ENCODE measurements around the gene STRN.

The STRN gene

DNA sequence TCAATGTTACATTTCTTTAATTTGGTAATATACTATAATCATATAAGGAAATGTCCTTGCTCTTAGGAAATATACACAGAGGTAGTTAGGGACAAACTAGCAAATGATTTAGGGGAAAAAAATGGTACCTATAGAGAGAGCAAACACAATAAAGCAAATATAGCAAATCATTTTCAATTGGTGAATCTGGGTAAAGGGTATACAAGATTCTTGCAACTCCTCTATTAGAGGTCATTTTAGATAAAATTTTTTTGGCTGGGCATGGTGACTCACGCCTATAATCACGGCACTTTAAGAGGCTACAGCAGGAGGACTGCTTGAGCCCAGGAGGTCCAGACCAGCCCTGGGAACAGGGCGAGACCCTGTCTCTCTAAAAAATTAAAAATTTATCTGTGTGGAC is 44.4 kb downstream of the STRN start:
- in situ Hi-C loops (cut with MboI; ENCODE audit: low sequenced_read_pairs, unreplicated experiment): no loop called here
- TF ChIP-seq, protein P1, sequence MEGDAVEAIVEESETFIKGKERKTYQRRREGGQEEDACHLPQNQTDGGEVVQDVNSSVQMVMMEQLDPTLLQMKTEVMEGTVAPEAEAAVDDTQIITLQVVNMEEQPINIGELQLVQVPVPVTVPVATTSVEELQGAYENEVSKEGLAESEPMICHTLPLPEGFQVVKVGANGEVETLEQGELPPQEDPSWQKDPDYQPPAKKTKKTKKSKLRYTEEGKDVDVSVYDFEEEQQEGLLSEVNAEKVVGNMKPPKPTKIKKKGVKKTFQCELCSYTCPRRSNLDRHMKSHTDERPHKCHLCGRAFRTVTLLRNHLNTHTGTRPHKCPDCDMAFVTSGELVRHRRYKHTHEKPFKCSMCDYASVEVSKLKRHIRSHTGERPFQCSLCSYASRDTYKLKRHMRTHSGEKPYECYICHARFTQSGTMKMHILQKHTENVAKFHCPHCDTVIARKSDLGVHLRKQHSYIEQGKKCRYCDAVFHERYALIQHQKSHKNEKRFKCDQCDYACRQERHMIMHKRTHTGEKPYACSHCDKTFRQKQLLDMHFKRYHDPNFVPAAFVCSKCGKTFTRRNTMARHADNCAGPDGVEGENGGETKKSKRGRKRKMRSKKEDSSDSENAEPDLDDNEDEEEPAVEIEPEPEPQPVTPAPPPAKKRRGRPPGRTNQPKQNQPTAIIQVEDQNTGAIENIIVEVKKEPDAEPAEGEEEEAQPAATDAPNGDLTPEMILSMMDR (IDR thresholded peaks at IDR 0.05; ENCODE audit: borderline replicate concordance, control extremely low read depth, extremely low read depth, insufficient read depth, missing control alignments): no peak
- DNase-seq (ENCODE audit: low spot score): no peak

GRCh38 chr2:36919041-36919837 is 47.1 kb downstream of the STRN start:
- DNase-seq (ENCODE audit: low spot score): no peak
- in situ Hi-C loops (cut with MboI; ENCODE audit: low sequenced_read_pairs, unreplicated experiment): no loop called here
- TF ChIP-seq, protein P1 (IDR thresholded peaks at IDR 0.05; ENCODE audit: borderline replicate concordance, control extremely low read depth, extremely low read depth, insufficient read depth, missing control alignments): no peak

DNA sequence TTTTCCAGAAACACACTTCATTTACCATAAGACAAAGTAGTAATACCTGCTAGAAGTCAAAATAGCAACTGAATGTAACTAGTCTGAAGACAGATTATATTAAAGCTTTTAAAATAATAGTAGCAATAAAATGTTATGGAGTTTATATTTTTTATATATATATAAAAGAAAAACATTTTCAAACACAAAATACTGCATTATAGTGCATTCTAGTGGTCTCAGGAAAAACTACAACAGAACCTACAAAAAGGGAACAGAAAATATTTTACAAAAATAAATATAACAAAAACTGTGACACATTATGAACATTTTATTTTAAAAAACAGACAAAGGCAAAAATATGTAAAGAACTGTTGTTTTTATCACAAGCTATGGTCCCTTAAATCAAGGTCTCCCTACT is 48.0 kb downstream of the STRN start:
- in situ Hi-C loops (cut with MboI; ENCODE audit: low sequenced_read_pairs, unreplicated experiment): no loop called here
- DNase-seq (ENCODE audit: low spot score): no peak
- TF ChIP-seq, protein P1 (IDR thresholded peaks at IDR 0.05; ENCODE audit: borderline replicate concordance, control extremely low read depth, extremely low read depth, insufficient read depth, missing control alignments): no peak

DNA sequence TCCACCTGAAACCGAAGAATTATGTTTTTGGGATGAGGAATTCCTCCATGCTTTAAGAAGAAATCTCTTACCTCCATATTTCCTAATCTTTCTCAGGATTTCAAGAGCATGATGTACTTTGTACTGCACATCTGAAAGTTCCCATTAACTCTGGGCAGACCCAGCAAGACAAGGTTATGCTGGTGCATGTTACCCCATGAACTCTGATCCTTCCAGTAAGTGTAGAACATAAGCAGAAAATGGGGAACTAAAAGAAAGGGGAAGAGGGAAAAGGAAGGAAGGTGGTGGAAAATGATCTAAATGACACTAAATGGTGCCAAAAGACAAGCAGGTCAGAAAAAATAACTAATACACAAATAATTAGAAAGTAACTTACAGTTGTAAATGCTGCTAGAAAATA is 50.7 kb downstream of the STRN start:
- TF ChIP-seq, protein P1 (IDR thresholded peaks at IDR 0.05; ENCODE audit: borderline replicate concordance, control extremely low read depth, extremely low read depth, insufficient read depth, missing control alignments): no peak
- in situ Hi-C loops (cut with MboI; ENCODE audit: low sequenced_read_pairs, unreplicated experiment): no loop called here
- DNase-seq (ENCODE audit: low spot score): no peak

DNA sequence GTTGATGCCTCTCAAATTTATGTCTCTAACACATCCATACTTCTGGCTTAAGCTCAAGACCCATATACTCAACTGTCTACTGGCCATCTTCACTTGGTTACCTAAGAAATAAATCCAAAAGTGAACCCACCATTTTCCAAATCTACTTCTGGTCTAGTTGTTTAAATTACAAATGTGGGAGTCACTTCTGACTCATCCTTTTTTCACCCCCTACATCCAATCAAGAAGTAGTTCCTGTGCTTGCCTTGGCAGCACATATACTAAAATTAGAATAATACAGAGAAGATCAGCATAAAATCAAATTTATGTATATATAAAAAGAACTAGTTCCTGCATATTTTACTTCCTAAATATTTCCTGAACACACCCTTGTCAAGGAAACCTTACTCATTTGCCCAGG is 53.6 kb downstream of the STRN start:
- TF ChIP-seq, protein P1 (IDR thresholded peaks at IDR 0.05; ENCODE audit: borderline replicate concordance, control extremely low read depth, extremely low read depth, insufficient read depth, missing control alignments): no peak
- in situ Hi-C loops (cut with MboI; ENCODE audit: low sequenced_read_pairs, unreplicated experiment): no loop called here
- no peak for DNase-seq (ENCODE audit: low spot score)

- in situ Hi-C loops (cut with MboI; ENCODE audit: low sequenced_read_pairs, unreplicated experiment): no loop called here
- TF ChIP-seq, protein P1 (IDR thresholded peaks at IDR 0.05; ENCODE audit: borderline replicate concordance, control extremely low read depth, extremely low read depth, insufficient read depth, missing control alignments): no peak
- DNase-seq (ENCODE audit: low spot score): no peak
Measured at GRCh38 chr2:36911012-36911411, 55.3 kb downstream of the STRN start.
